H1 (cell line): Measurements from ENCODE around the gene KRT17.

Source experiments
- EGR1 ChIP-seq: IDR thresholded peaks from 2 replicates; pipeline ENCODE4 v1.6.1; 2011; ENCODE audit warnings: low read depth, low read length, borderline replicate concordance
- EZH2 ChIP-seq: fragments of 200-600 bp; sonication (generic); IDR thresholded peaks from 2 replicates; pipeline ENCODE4 v1.7.1; 2012; ENCODE audit warnings: low read depth, mild to moderate bottlenecking, moderate library complexity, low read length, inconsistent platforms; ENCODE audit not compliant: severe bottlenecking
- JUND ChIP-seq: IDR thresholded peaks from 2 replicates; pipeline ENCODE4 v1.6.1; 2011; ENCODE audit warnings: mild to moderate bottlenecking, improper control_type of control experiment, low read length
- POLR2A ChIP-seq, 2 experiments: IDR thresholded peaks; 1 replicate in 1 of 2; 2 replicates in 1 of 2; pipeline ENCODE4 v1.6.1; 2011; ENCODE audit warnings: low read depth in 2 of 2, low read length in 2 of 2, mild to moderate bottlenecking in 2 of 2; ENCODE audit errors: control extremely low read depth in 1 of 2
- POLR2AphosphoS5 ChIP-seq: IDR thresholded peaks from 2 replicates; pipeline ENCODE4 v1.6.1; 2011; ENCODE audit warnings: low read depth, low read length
- RAD21 ChIP-seq, 2 experiments: IDR thresholded peaks in 1 of 2; conservative IDR thresholded peaks in 1 of 2; 2 replicates each; pipeline ENCODE4 v1.6.1; 2011; ENCODE audit warnings: low read depth in 2 of 2, low read length in 2 of 2, improper control_type of control experiment in 1 of 2, inconsistent platforms in 1 of 2, mild to moderate bottlenecking in 1 of 2, moderate library complexity in 1 of 2
- TF ChIP-seq, protein P1 (sequence below), 3 experiments: IDR thresholded peaks; 1 replicate in 2 of 3; 2 replicates in 1 of 3; pipeline versions ENCODE4 v1.5.1 to v1.6.1; 2011; ENCODE audit warnings: low read length in 3 of 3, mild to moderate bottlenecking in 3 of 3, inconsistent platforms in 2 of 3, low read depth in 1 of 3, moderate library complexity in 1 of 3; ENCODE audit not compliant: insufficient read depth in 1 of 3; ENCODE audit errors: control extremely low read depth in 1 of 3
- TF ChIP-seq, protein P2 (sequence below): IDR thresholded peaks from 2 replicates; pipeline ENCODE4 v1.6.1; 2011; ENCODE audit warnings: low read depth, mild to moderate bottlenecking, low read length; ENCODE audit not compliant: insufficient read depth
- TF ChIP-seq, protein P3 (sequence below): IDR thresholded peaks from 2 replicates; pipeline ENCODE4 v1.6.1; 2012; ENCODE audit warnings: inconsistent platforms

DNA sequence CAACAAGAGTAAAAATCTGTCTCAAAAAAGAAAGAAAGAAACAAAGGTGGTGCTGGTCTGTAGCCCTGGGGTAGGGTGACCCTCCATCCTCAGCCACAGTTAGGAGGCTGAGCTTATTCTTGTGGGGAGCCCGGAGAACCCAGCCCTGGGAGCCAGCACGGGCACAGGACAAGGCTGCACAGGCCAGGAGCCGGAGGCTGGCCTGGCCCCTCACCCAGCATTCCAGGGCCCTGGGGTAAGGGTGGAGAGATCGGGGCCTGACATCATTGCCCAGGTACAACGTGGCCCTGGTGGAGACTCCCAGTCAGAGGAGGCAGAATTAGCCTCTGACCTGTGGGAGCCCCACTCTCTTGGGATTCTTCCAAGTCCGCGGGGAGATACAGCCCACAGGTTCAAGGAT lies 10.3 kb upstream of the KRT17 start:
- TF ChIP-seq, protein P1, sequence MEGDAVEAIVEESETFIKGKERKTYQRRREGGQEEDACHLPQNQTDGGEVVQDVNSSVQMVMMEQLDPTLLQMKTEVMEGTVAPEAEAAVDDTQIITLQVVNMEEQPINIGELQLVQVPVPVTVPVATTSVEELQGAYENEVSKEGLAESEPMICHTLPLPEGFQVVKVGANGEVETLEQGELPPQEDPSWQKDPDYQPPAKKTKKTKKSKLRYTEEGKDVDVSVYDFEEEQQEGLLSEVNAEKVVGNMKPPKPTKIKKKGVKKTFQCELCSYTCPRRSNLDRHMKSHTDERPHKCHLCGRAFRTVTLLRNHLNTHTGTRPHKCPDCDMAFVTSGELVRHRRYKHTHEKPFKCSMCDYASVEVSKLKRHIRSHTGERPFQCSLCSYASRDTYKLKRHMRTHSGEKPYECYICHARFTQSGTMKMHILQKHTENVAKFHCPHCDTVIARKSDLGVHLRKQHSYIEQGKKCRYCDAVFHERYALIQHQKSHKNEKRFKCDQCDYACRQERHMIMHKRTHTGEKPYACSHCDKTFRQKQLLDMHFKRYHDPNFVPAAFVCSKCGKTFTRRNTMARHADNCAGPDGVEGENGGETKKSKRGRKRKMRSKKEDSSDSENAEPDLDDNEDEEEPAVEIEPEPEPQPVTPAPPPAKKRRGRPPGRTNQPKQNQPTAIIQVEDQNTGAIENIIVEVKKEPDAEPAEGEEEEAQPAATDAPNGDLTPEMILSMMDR (IDR thresholded peaks at IDR 0.05; ENCODE audit: control extremely low read depth in 1 of 3, insufficient read depth in 1 of 3, low read depth in 1 of 3, low read length in 3 of 3): no peak
- TF ChIP-seq, protein P2, sequence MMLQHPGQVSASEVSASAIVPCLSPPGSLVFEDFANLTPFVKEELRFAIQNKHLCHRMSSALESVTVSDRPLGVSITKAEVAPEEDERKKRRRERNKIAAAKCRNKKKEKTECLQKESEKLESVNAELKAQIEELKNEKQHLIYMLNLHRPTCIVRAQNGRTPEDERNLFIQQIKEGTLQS: no peak
- no peak for TF ChIP-seq POLR2A (IDR thresholded peaks at IDR 0.05; ENCODE audit: control extremely low read depth in 1 of 2, low read depth in 2 of 2, low read length in 2 of 2)
- TF ChIP-seq RAD21 (IDR thresholded peaks at IDR 0.05 in 1 of 2, conservative IDR thresholded peaks at IDR 0.05 in 1 of 2; ENCODE audit: low read depth in 2 of 2, low read length in 2 of 2): no peak
- TF ChIP-seq, protein P3, sequence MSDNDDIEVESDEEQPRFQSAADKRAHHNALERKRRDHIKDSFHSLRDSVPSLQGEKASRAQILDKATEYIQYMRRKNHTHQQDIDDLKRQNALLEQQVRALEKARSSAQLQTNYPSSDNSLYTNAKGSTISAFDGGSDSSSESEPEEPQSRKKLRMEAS: no peak
- TF ChIP-seq EZH2: no peak
- no peak for TF ChIP-seq JUND
- no peak for TF ChIP-seq EGR1
- TF ChIP-seq POLR2AphosphoS5: no peak
